H1 (cell line): Measurements from ENCODE around the gene WNT7A. TPM values are rescaled to one million over a fixed set of nuclear protein-coding genes. Genes with fewer than 3 reads are reported as not detected.

Source experiments
- CTCF ChIA-PET: fragments of 300-600 bp; sonication (Branson Sonifier 250); formaldehyde crosslinking; loops from one replicate; lab custom pipeline; 2021; ENCODE audit not compliant: partially characterized antibody; lab: Charles Lee
- POLR2A ChIA-PET: fragments of 300-600 bp; sonication (Branson Sonifier 250); formaldehyde crosslinking; loops from one replicate; lab custom pipeline; 2021; ENCODE audit warnings: inconsistent platforms; ENCODE audit not compliant: partially characterized antibody; lab: Charles Lee
- DNase-seq, 2 experiments: peaks; one replicate each; pipeline versions ENCODE4 v3.0.0 to v3.0.0-alpha.2; 2010 to 2022; ENCODE audit warnings: low spot score in 2 of 2, low read depth in 1 of 2, mixed read lengths in 1 of 2
- FAIRE-seq: peaks from 2 replicates; lab custom pipeline; 2011; peaks lifted over from hg19 to GRCh38; lab: Jason Lieb, UNC
- H2AFZ ChIP-seq: 2 replicates; pipeline ENCODE4 v1.8.1; 2012; ENCODE audit warnings: low read length, inconsistent platforms
- H2AK5ac ChIP-seq: 2 replicates; pipeline ENCODE4 v1.6.1; 2013; ENCODE audit warnings: low read depth, low read length
- H2BK120ac ChIP-seq: replicated peaks from 2 replicates; pipeline ENCODE3; 2013; ENCODE audit warnings: low read depth, low read length, inconsistent platforms
- H2BK12ac ChIP-seq: 2 replicates; pipeline ENCODE4 v1.6.1; 2013; ENCODE audit warnings: low read depth, low read length
- H2BK15ac ChIP-seq: 2 replicates; pipeline ENCODE4 v1.6.1; 2013; ENCODE audit warnings: low read length
- H2BK20ac ChIP-seq: 2 replicates; pipeline ENCODE4 v1.6.1; 2013; ENCODE audit warnings: low read length
- H2BK5ac ChIP-seq: 2 replicates; pipeline ENCODE4 v1.6.1; 2013; ENCODE audit warnings: low read depth, low read length
- H3K14ac ChIP-seq: 2 replicates; pipeline ENCODE4 v1.6.1; 2013; ENCODE audit warnings: inconsistent platforms; ENCODE audit not compliant: insufficient read length
- H3K18ac ChIP-seq: 2 replicates; pipeline ENCODE4 v1.6.1; 2013; ENCODE audit warnings: low read length; ENCODE audit errors: extremely low read depth
- H3K23ac ChIP-seq: 2 replicates; pipeline ENCODE4 v1.6.1; 2013; ENCODE audit warnings: inconsistent platforms; ENCODE audit not compliant: insufficient read length
- H3K23me2 ChIP-seq: 2 replicates; pipeline ENCODE4 v1.6.1; 2013; ENCODE audit warnings: low read depth, low read length
- H3K27ac ChIP-seq: 2 replicates; pipeline ENCODE4 v1.6.1; 2011; ENCODE audit warnings: low read depth, low read length, inconsistent platforms
- H3K27me3 ChIP-seq, 4 experiments: replicated peaks in 1 of 4; 1 replicate in 1 of 4; 2 replicates in 3 of 4; pipeline versions ENCODE4 v1.6.1 to v1.8.1; 2011 to 2013; ENCODE audit warnings: low read length in 3 of 4, mild to moderate bottlenecking in 3 of 4, inconsistent platforms in 2 of 4, mixed read lengths in 2 of 4, moderate library complexity in 1 of 4; ENCODE audit not compliant: control insufficient read depth in 3 of 4, insufficient read depth in 3 of 4; ENCODE audit errors: extremely low read depth in 1 of 4
- H3K36me3 ChIP-seq, 4 experiments: 2 replicates each; pipeline versions ENCODE4 v1.6.1 to v1.8.1; 2011 to 2013; ENCODE audit warnings: mild to moderate bottlenecking in 4 of 4, low read length in 3 of 4, moderate library complexity in 2 of 4, control low read depth in 1 of 4, inconsistent platforms in 1 of 4; ENCODE audit not compliant: insufficient read depth in 4 of 4, control insufficient read depth in 2 of 4
- H3K4ac ChIP-seq: replicated peaks from 2 replicates; pipeline ENCODE3; 2013; ENCODE audit warnings: low read length, low read depth, mixed read lengths, inconsistent platforms; ENCODE audit not compliant: insufficient read length
- H3K4me1 ChIP-seq, 4 experiments: replicated peaks in 1 of 4; 1 replicate in 1 of 4; 2 replicates in 3 of 4; pipeline versions ENCODE4 v1.6.1 to v1.8.1; 2011 to 2013; ENCODE audit warnings: low read length in 3 of 4, inconsistent platforms in 2 of 4, mixed read lengths in 1 of 4; ENCODE audit not compliant: insufficient read depth in 4 of 4, control insufficient read depth in 3 of 4
- H3K4me2 ChIP-seq, 2 experiments: 2 replicates each; pipeline versions ENCODE4 v1.6.1 to v1.8.1; 2011 to 2013; ENCODE audit warnings: low read depth in 2 of 2, low read length in 2 of 2, control low read depth in 1 of 2, inconsistent platforms in 1 of 2, mild to moderate bottlenecking in 1 of 2; ENCODE audit not compliant: insufficient read depth in 1 of 2
- H3K4me3 ChIP-seq, 4 experiments: fragments of 200-600, 300-600 bp in 1 of 4; sonication (generic), shearing (Covaris generic), sonication (Bioruptor Twin) in 1 of 4; 2 replicates each; pipeline versions ENCODE4 v1.5.1 to v1.8.1; 2011 to 2016; ENCODE audit warnings: low read length in 4 of 4, low read depth in 3 of 4, control low read depth in 2 of 4, inconsistent platforms in 2 of 4, mild to moderate bottlenecking in 2 of 4, mixed read lengths in 1 of 4, moderate library complexity in 1 of 4; ENCODE audit not compliant: insufficient read depth in 2 of 4; ENCODE audit errors: extremely low read depth in 1 of 4
- H3K56ac ChIP-seq: replicated peaks from 2 replicates; pipeline ENCODE3; 2013; ENCODE audit warnings: low read depth, mild to moderate bottlenecking, mixed read lengths, low read length, inconsistent platforms; ENCODE audit not compliant: insufficient read length
- H3K79me1 ChIP-seq: 2 replicates; pipeline ENCODE4 v1.6.1; 2013; ENCODE audit warnings: low read depth, low read length, control low read depth
- H3K79me2 ChIP-seq, 2 experiments: 2 replicates each; pipeline versions ENCODE4 v1.6.1 to v1.8.1; 2012 to 2013; ENCODE audit warnings: low read length in 2 of 2, mild to moderate bottlenecking in 2 of 2, inconsistent platforms in 1 of 2; ENCODE audit not compliant: insufficient read depth in 2 of 2, control insufficient read depth in 1 of 2
- H3K9ac ChIP-seq, 4 experiments: replicated peaks in 1 of 4; 1 replicate in 1 of 4; 2 replicates in 3 of 4; pipeline versions ENCODE4 v1.6.1 to v1.8.1; 2011 to 2013; ENCODE audit warnings: low read depth in 3 of 4, low read length in 3 of 4, control low read depth in 2 of 4, mild to moderate bottlenecking in 2 of 4, moderate library complexity in 2 of 4, inconsistent platforms in 1 of 4; ENCODE audit errors: extremely low read depth in 1 of 4
- H3K9me3 ChIP-seq, 2 experiments: 2 replicates each; pipeline versions ENCODE4 v1.6.1 to v1.8.1; 2012 to 2013; ENCODE audit warnings: mild to moderate bottlenecking in 2 of 2, moderate library complexity in 2 of 2, control low read depth in 1 of 2, inconsistent platforms in 1 of 2, low read depth in 1 of 2, low read length in 1 of 2, mixed read lengths in 1 of 2; ENCODE audit not compliant: insufficient read depth in 2 of 2
- H4K20me1 ChIP-seq, 2 experiments: replicated peaks in 1 of 2; 2 replicates each; pipeline versions ENCODE3 to v1.8.1; 2011 to 2013; ENCODE audit warnings: inconsistent platforms in 2 of 2, low read length in 2 of 2, mild to moderate bottlenecking in 1 of 2; ENCODE audit not compliant: insufficient read depth in 2 of 2, control insufficient read depth in 1 of 2
- H4K5ac ChIP-seq: 2 replicates; pipeline ENCODE4 v1.6.1; 2013; ENCODE audit warnings: low read length, low read depth, mixed read lengths, inconsistent platforms; ENCODE audit not compliant: insufficient read length
- H4K8ac ChIP-seq: 2 replicates; pipeline ENCODE4 v1.8.0; 2013; ENCODE audit warnings: mild to moderate bottlenecking, moderate library complexity, low read length, inconsistent platforms; ENCODE audit not compliant: insufficient read depth; ENCODE audit errors: extremely low read depth
- H4K91ac ChIP-seq: replicated peaks from 2 replicates; pipeline ENCODE3; 2013; ENCODE audit warnings: low read length, mixed read lengths, inconsistent platforms; ENCODE audit not compliant: insufficient read length
- CEBPB ChIP-seq: IDR thresholded peaks from 2 replicates; pipeline ENCODE4 v1.6.1; 2012; ENCODE audit warnings: low read depth, low read length
- CTBP2 ChIP-seq: IDR thresholded peaks from 2 replicates; pipeline ENCODE4 v1.7.0; 2011; ENCODE audit warnings: borderline replicate concordance, mild to moderate bottlenecking, moderate library complexity, mixed read lengths, low read length; ENCODE audit not compliant: insufficient read depth, insufficient read length
- EZH2 ChIP-seq: fragments of 200-600 bp; sonication (generic); IDR thresholded peaks from 2 replicates; pipeline ENCODE4 v1.7.1; 2012; ENCODE audit warnings: low read depth, mild to moderate bottlenecking, moderate library complexity, low read length, inconsistent platforms; ENCODE audit not compliant: severe bottlenecking
- FOSL1 ChIP-seq: IDR thresholded peaks from 2 replicates; pipeline ENCODE4 v1.6.1; 2011; ENCODE audit warnings: mild to moderate bottlenecking, low read depth, low read length, moderate library complexity; ENCODE audit not compliant: insufficient read depth
- KDM1A ChIP-seq: fragments of 200-600, 300-600 bp; sonication (generic); IDR thresholded peaks from 2 replicates; pipeline ENCODE4 v1.7.1; 2016; ENCODE audit warnings: mild to moderate bottlenecking, low read length, borderline replicate concordance
- KDM4A ChIP-seq: IDR thresholded peaks from one replicate; pipeline ENCODE4 v1.7.1; 2012; ENCODE audit warnings: low read depth, mild to moderate bottlenecking, moderate library complexity, low read length, inconsistent platforms; ENCODE audit not compliant: severe bottlenecking
- POU5F1 ChIP-seq: IDR thresholded peaks from 2 replicates; pipeline ENCODE4 v1.6.1; 2011; ENCODE audit warnings: low read depth, mild to moderate bottlenecking, low read length, moderate library complexity
- SIX5 ChIP-seq: IDR thresholded peaks from 2 replicates; pipeline ENCODE4 v1.6.1; 2011; ENCODE audit warnings: mild to moderate bottlenecking, low read depth, low read length
- SP1 ChIP-seq: IDR thresholded peaks from 2 replicates; pipeline ENCODE4 v1.6.1; 2011; ENCODE audit warnings: low read depth, low read length
- SP4 ChIP-seq: IDR thresholded peaks from 2 replicates; pipeline ENCODE4 v1.6.1; 2012; ENCODE audit warnings: low read length, inconsistent platforms
- TBP ChIP-seq: IDR thresholded peaks from 2 replicates; pipeline ENCODE4 v1.6.1; 2011; ENCODE audit warnings: low read depth, low read length, improper control_type of control experiment
- WGBS, 2 experiments: shearing (Covaris generic) in 1 of 2; methylation state at CpG; one replicate each; pipeline versions ENCODE4 v1.1.6 to v1.1.7; 2013 to 2015; ENCODE audit warnings: low lambda C conversion rate in 2 of 2, mixed read lengths in 2 of 2, inconsistent platforms in 1 of 2, low coverage in 1 of 2, missing lambda C conversion rate in 1 of 2; ENCODE audit not compliant: insufficient replicate concordance in 2 of 2, insufficient coverage in 1 of 2, insufficient read length in 1 of 2; ENCODE audit errors: extremely low coverage in 1 of 2, missing lambda C conversion rate in 1 of 2; 5-methylcytosine and 5-hydroxymethylcytosine counted together
- polyA plus RNA-seq, 7 experiments: library from polyadenylated mRNA; depleted of rRNA in 3 of 7; stranded (reverse) in 5 of 7; unstranded in 2 of 7; fragments of >200 nt in 5 of 7; fragments of 200-250 nt in 2 of 7; gene quantifications; 1 replicate in 5 of 7; 2 replicates in 1 of 7; 4 replicates in 1 of 7; pipeline versions ENCODE4 v1.2.1 to v1.2.3, GENCODE V29; 2011 to 2013; ENCODE audit warnings: missing spikeins in 2 of 7, mixed read lengths in 2 of 7
- total RNA-seq: library from RNA; stranded (reverse); fragmentation: NEBNext Ultra II Directional; extraction: Animal tissue kit (Norgen Biotek cat#: 25700); gene quantifications from 2 replicates; pipeline ENCODE4 v1.2.1, GENCODE V29; 2021
- TF ChIP-seq, protein P1 (sequence below): IDR thresholded peaks from 2 replicates; pipeline ENCODE4 v1.6.1; 2011; ENCODE audit warnings: low read length, improper control_type of control experiment
- TF ChIP-seq, protein P2 (sequence below): IDR thresholded peaks from 2 replicates; pipeline ENCODE4 v1.6.1; 2012; ENCODE audit warnings: inconsistent platforms

Gene WNT7A
- total and polyA plus RNA-seq, 2 of the 8 experiments (the other 6 are each of a cell fraction or from before 2014, with no cell fraction given): 0.02 TPM; not detected in 1

DNA sequence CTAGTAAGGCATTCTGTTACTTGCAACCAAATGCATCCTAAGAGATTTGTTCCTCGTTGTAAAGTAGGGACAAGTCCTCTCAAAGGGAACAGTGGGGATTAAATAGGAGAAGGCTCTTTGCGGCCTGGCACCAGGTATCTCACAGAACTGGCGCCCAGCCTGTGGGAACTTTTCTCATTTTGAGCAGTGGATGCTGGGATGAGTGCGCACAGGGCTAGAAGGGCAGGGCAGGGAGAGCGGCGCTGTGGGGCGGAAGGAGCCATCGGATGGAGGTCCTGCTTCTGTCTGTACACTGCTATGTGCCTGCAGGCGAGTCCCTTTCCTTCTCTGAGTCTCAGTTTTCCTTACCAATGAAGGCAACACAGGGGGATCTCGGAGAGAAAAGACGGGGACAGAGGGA lies 50.6 kb downstream of the WNT7A start:
- Histone ChIP-seq H3K9ac (no peak overlapping the region), H2BK12ac (no peak overlapping the region), H2BK120ac (no peak overlapping the region), H3K18ac (no peak overlapping the region), H2BK20ac (no peak overlapping the region), H4K91ac (no peak overlapping the region), H3K27me3 (no peaks in the 10 kb centered on the region), H2AFZ (no peak overlapping the region), H3K4ac (no peak overlapping the region), H3K36me3 (no peaks in the 10 kb centered on the region), H3K27ac (no peak overlapping the region), H3K56ac (no peak overlapping the region), H3K23me2 (no peaks in the 10 kb centered on the region; the same call in 1 of the 2 replicates), H3K79me2 (no peaks in the 10 kb centered on the region), H3K79me1 (no peaks in the 10 kb centered on the region), H3K9me3 (no peaks in the 10 kb centered on the region), H3K4me3 (no peak overlapping the region), H3K4me1 (no peaks in the 10 kb centered on the region), H3K23ac (no peak overlapping the region), H4K5ac (no peak overlapping the region), H2BK5ac (no peak overlapping the region), H3K14ac (no peak overlapping the region), H3K4me2 (no peak overlapping the region), H2BK15ac (no peak overlapping the region), H4K20me1 (no peaks in the 10 kb centered on the region), H4K8ac (no peak overlapping the region), H2AK5ac (no peak overlapping the region)
- 91% methylated on average over 11 of the region's 11 CpGs; no CpG with 5 or more reads in 1 of the 2 experiments for WGBS, 2 experiments
- no peak for FAIRE-seq
- ChIA-PET CTCF (interaction anchor here (0.8 to 1.6 kb wide), 5 partner anchors 11 to 174 kb away, joined by 3 to 11 read pairs (median 6); partner anchors contain the start of gene WNT7A), POLR2A (no interaction called here)
- DNase-seq: no peak
- TF ChIP-seq FOSL1: no peak
- TF ChIP-seq CTBP2: no peak
- TF ChIP-seq, protein P1, sequence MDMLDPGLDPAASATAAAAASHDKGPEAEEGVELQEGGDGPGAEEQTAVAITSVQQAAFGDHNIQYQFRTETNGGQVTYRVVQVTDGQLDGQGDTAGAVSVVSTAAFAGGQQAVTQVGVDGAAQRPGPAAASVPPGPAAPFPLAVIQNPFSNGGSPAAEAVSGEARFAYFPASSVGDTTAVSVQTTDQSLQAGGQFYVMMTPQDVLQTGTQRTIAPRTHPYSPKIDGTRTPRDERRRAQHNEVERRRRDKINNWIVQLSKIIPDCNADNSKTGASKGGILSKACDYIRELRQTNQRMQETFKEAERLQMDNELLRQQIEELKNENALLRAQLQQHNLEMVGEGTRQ: no peak
- no peak for TF ChIP-seq EZH2
- TF ChIP-seq SP1: no peak
- TF ChIP-seq SIX5: no peak
- TF ChIP-seq CEBPB: no peak
- TF ChIP-seq KDM1A: no peak
- TF ChIP-seq POU5F1: no peak
- no peak for TF ChIP-seq TBP
- no peak for TF ChIP-seq KDM4A
- TF ChIP-seq, protein P2, sequence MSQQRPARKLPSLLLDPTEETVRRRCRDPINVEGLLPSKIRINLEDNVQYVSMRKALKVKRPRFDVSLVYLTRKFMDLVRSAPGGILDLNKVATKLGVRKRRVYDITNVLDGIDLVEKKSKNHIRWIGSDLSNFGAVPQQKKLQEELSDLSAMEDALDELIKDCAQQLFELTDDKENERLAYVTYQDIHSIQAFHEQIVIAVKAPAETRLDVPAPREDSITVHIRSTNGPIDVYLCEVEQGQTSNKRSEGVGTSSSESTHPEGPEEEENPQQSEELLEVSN: no peak
- TF ChIP-seq SP4: no peak
